Endothelial cell of umbilical vein (primary cell): Measurements from ENCODE around the gene PSMD14. TPM values are rescaled to one million over a fixed set of nuclear protein-coding genes. Genes with fewer than 3 reads are reported as not detected.
"Not testable (repeated sequence)": the region's sequence is repeated elsewhere in the genome, so short reads cannot be mapped to it uniquely, and the experiment has no call there.

ENCODE experiments used
- BruUV-seq: library from RNA; stranded (reverse); fragments of 400-500 nt; replicated peaks from 2 replicates; lab custom pipeline; 2021; lab: Mats Ljungman, UMichigan
- CTCF ChIA-PET: fragments of 300-600, 350-600 bp; sonication (Branson Sonifier 250); formaldehyde crosslinking; loops from one replicate; lab custom pipeline; 2021; ENCODE audit warnings: antibody characterized with exemption, inconsistent platforms; lab: Charles Lee
- POLR2A ChIA-PET: fragments of 300-600, 350-600 bp; sonication (Branson Sonifier 250); formaldehyde crosslinking; loops from one replicate; lab custom pipeline; 2021; ENCODE audit warnings: antibody characterized with exemption, inconsistent platforms; lab: Charles Lee
- DNase-seq: peaks from one replicate; pipeline ENCODE4 v3.0.0-alpha.2; 2011; ENCODE audit warnings: low read depth, low spot score
- FAIRE-seq: peaks from 2 replicates; lab custom pipeline; 2011; peaks lifted over from hg19 to GRCh38; lab: Jason Lieb, UNC
- H2AFZ ChIP-seq: 2 replicates; pipeline ENCODE4 v1.6.0; 2012; ENCODE audit warnings: low read depth, low read length, control low read depth, inconsistent platforms
- H3K27ac ChIP-seq: 2 replicates; pipeline ENCODE4 v1.5.1; 2011; ENCODE audit warnings: low read depth, mild to moderate bottlenecking, control low read depth, low read length, moderate library complexity; ENCODE audit not compliant: insufficient read depth
- H3K27me3 ChIP-seq, 2 experiments: 2 replicates each; pipeline versions ENCODE4 v1.6.0 to v1.6.1; 2011; ENCODE audit warnings: low read length in 2 of 2, mixed read lengths in 1 of 2; ENCODE audit not compliant: control insufficient read depth in 2 of 2, insufficient read depth in 2 of 2
- H3K36me3 ChIP-seq, 2 experiments: 2 replicates in 1 of 2; 3 replicates in 1 of 2; pipeline ENCODE4 v1.5.1; 2011; ENCODE audit warnings: low read length in 2 of 2, mild to moderate bottlenecking in 1 of 2, moderate library complexity in 1 of 2; ENCODE audit not compliant: control insufficient read depth in 2 of 2, insufficient read depth in 2 of 2; ENCODE audit errors: extremely low read depth in 1 of 2
- H3K4me1 ChIP-seq: 3 replicates; pipeline ENCODE4 v1.5.1; 2011; ENCODE audit warnings: mild to moderate bottlenecking, low read length; ENCODE audit not compliant: control insufficient read depth, insufficient read depth; ENCODE audit errors: extremely low read depth
- H3K4me2 ChIP-seq: 2 replicates; pipeline ENCODE4 v1.6.1; 2011; ENCODE audit warnings: low read length, control low read depth, mixed read lengths; ENCODE audit not compliant: insufficient read depth
- H3K4me3 ChIP-seq, 3 experiments: fragments of 200-600 bp in 1 of 3; sonication (generic), shearing (Covaris generic) in 1 of 3; replicated peaks in 1 of 3; 2 replicates each; pipeline ENCODE4 v1.5.1; 2011 to 2016; ENCODE audit warnings: control low read depth in 3 of 3, low read length in 3 of 3, mild to moderate bottlenecking in 2 of 3, inconsistent platforms in 1 of 3, low read depth in 1 of 3, moderate library complexity in 1 of 3; ENCODE audit not compliant: insufficient read depth in 1 of 3
- H3K79me2 ChIP-seq: 2 replicates; pipeline ENCODE4 v1.6.0; 2012; ENCODE audit warnings: low read length, inconsistent platforms; ENCODE audit not compliant: control insufficient read depth, insufficient read depth
- H3K9ac ChIP-seq: replicated peaks from 2 replicates; pipeline ENCODE3; 2011; ENCODE audit warnings: low read length, control low read depth; ENCODE audit not compliant: insufficient read depth; ENCODE audit errors: extremely low read depth
- H3K9me1 ChIP-seq: replicated peaks from 3 replicates; pipeline ENCODE4 v1.6.0; 2011; ENCODE audit warnings: mild to moderate bottlenecking, low read length; ENCODE audit not compliant: control insufficient read depth, insufficient read depth; ENCODE audit errors: extremely low read depth
- H3K9me3 ChIP-seq: replicated peaks from 2 replicates; pipeline ENCODE4 v1.5.1; 2012; ENCODE audit warnings: low read length, inconsistent platforms; ENCODE audit not compliant: control insufficient read depth, insufficient read depth
- H4K20me1 ChIP-seq: replicated peaks from 2 replicates; pipeline ENCODE3; 2011; ENCODE audit warnings: mild to moderate bottlenecking, low read length; ENCODE audit not compliant: control insufficient read depth, insufficient read depth; ENCODE audit errors: extremely low read depth
- CTCF ChIP-seq, 2 donors: IDR thresholded peaks; 1 replicate in 1 of 2; 2 replicates in 1 of 2; pipeline ENCODE4 v1.5.1; 2011; ENCODE audit warnings: low read length in 2 of 2, mild to moderate bottlenecking in 2 of 2, moderate library complexity in 2 of 2, control low read depth in 1 of 2, inconsistent platforms in 1 of 2, low read depth in 1 of 2; ENCODE audit not compliant: insufficient read depth in 1 of 2; ENCODE audit errors: extremely low read depth in 1 of 2
- EZH2 ChIP-seq: IDR thresholded peaks from 2 replicates; pipeline ENCODE4 v1.6.1; 2012; ENCODE audit warnings: borderline replicate concordance, low read depth, mild to moderate bottlenecking, moderate library complexity, low read length, inconsistent platforms; ENCODE audit not compliant: severe bottlenecking
- FOS ChIP-seq: IDR thresholded peaks from 2 replicates; pipeline ENCODE4 v1.6.1; 2011; ENCODE audit warnings: mild to moderate bottlenecking, low read length, moderate library complexity, borderline replicate concordance; ENCODE audit not compliant: insufficient read depth
- GATA2 ChIP-seq: IDR thresholded peaks from 2 replicates; pipeline ENCODE4 v1.7.0; 2011; ENCODE audit warnings: low read depth, mild to moderate bottlenecking, moderate library complexity, mixed read lengths, low read length; ENCODE audit not compliant: insufficient read length, insufficient read depth
- JUN ChIP-seq: IDR thresholded peaks from 2 replicates; pipeline ENCODE4 v1.6.1; 2011; ENCODE audit warnings: borderline replicate concordance, low read depth; ENCODE audit not compliant: insufficient read length, insufficient read depth
- MAX ChIP-seq: IDR thresholded peaks from 2 replicates; pipeline ENCODE4 v1.6.1; 2011; ENCODE audit not compliant: insufficient read depth, insufficient read length
- MYC ChIP-seq: IDR thresholded peaks from one replicate; pipeline ENCODE4 v1.6.1; 2011; ENCODE audit warnings: mild to moderate bottlenecking, low read depth, low read length
- POLR2A ChIP-seq: IDR thresholded peaks from 2 replicates; pipeline ENCODE4 v1.6.1; 2012; ENCODE audit warnings: low read depth, mild to moderate bottlenecking, control low read depth, low read length
- POLR2AphosphoS5 ChIP-seq: IDR thresholded peaks from 2 replicates; pipeline ENCODE4 v1.6.1; 2012; ENCODE audit warnings: low read depth, mild to moderate bottlenecking, control low read depth, low read length, moderate library complexity; ENCODE audit not compliant: insufficient read depth
- dilution Hi-C: fragments of 300-500 bp; cut with MboI; formaldehyde crosslinking; loops from one replicate; pipeline ENCODE4 v1.15.0; 2019; ENCODE audit warnings: low sequenced_read_pairs; ENCODE audit not compliant: extremely low pct_ligation_motif_present
- intact Hi-C: fragments of 100-400 bp; cut with micrococcal nuclease; formaldehyde crosslinking; loops from one replicate; pipeline ENCODE4 v1.10.0; 2022
- polyA plus RNA-seq, 4 experiments: library from polyadenylated mRNA; depleted of rRNA in 3 of 4; stranded (reverse) in 3 of 4; unstranded in 1 of 4; fragments of >200 nt; gene quantifications; 2 replicates each; pipeline versions ENCODE4 v1.2.1 to v1.2.3, GENCODE V29; 2011 to 2012; ENCODE audit warnings: missing spikeins in 1 of 4
- total RNA-seq: library from RNA; stranded (reverse); gene quantifications from 2 replicates; pipeline ENCODE4 v1.2.3, GENCODE V29; 2021

PSMD14 gene
- total and polyA plus RNA-seq, 2 donors (not counting 3 experiments of a cell fraction or from before 2014, with no cell fraction given), result 47.6 to 85.4 TPM

GRCh38 chr2:161358838-161359237 is 50.6 kb downstream of the PSMD14 start:
- H3K27ac ChIP-seq, result no peak overlapping the region
- H3K9ac ChIP-seq, result no peak overlapping the region
- CTCF ChIA-PET, result interaction anchor here (1.5 kb wide), 1 partner anchor 14 kb away, joined by 5 read pairs; no protein-coding TSS in a partner anchor
- no TSS peak for BruUV-seq
- no peak overlapping the region for H3K4me3 ChIP-seq
- DNase-seq (no peak), FAIRE-seq (no peak)
- no peak overlapping the region for H2AFZ ChIP-seq
- TF ChIP-seq JUN (no peak), FOS (no peak), GATA2 (no peak), EZH2 (no peak), POLR2A (no peak), MYC (no peak), POLR2AphosphoS5 (no peak), MAX (no peak), CTCF (IDR thresholded peaks at IDR 0.05; ENCODE audit: extremely low read depth in 1 of 2, insufficient read depth in 1 of 2, low read depth in 1 of 2, low read length in 2 of 2) (no peak)
- no peaks in the 10 kb centered on the region for H3K4me1 ChIP-seq
- H3K4me2 ChIP-seq, result no peak overlapping the region
- intact Hi-C loops, result no loop called here
- dilution Hi-C loops, result no loop called here
- H3K9me3 ChIP-seq, result no peaks in the 10 kb centered on the region
- POLR2A ChIA-PET, result no interaction called here
- peaks cover 3% of the 10 kb centered on the region for H3K9me1 ChIP-seq
- peaks cover 4% of the 10 kb centered on the region for H4K20me1 ChIP-seq
- H3K27me3 ChIP-seq, result no peaks in the 10 kb centered on the region
- H3K36me3 ChIP-seq, result no peaks in the 10 kb centered on the region
- peaks cover 84% of the 10 kb centered on the region for H3K79me2 ChIP-seq

GRCh38 chr2:161360095-161360654 is 52.0 kb downstream of the PSMD14 start:
- intact Hi-C loops, H4K20me1 ChIP-seq, POLR2A ChIA-PET, dilution Hi-C loops, H3K9me3 ChIP-seq, H3K4me2 ChIP-seq, H3K9ac ChIP-seq, H2AFZ ChIP-seq, DNase-seq, H3K36me3 ChIP-seq, FAIRE-seq, H3K27me3 ChIP-seq, H3K9me1 ChIP-seq, H3K27ac ChIP-seq, H3K4me3 ChIP-seq, BruUV-seq, H3K4me1 ChIP-seq: not testable (repeated sequence)
- CTCF ChIA-PET, result interaction anchor here (0.8 to 1.2 kb wide), 2 partner anchors 52 to 87 kb away, joined by 3 read pairs; partner anchors contain the start of gene PSMD14
- peaks cover 85% of the 10 kb centered on the region for H3K79me2 ChIP-seq
